HG03095 (cell line): ENCODE results near the gene HOXA1.
"Not testable (repeated sequence)": the region's sequence is repeated elsewhere in the genome, so short reads cannot be mapped to it uniquely, and the experiment has no call there.

Experiments
- ATAC-seq: cut with Tn5 transposase; IDR thresholded peaks from one replicate; pipeline ENCODE4 v1.9.1; 2021; ENCODE audit warnings: moderate library complexity; ENCODE audit not compliant: unreplicated experiment

Gene HOXA1

GRCh38 chr7:27062946-27063345 lies 32.9 kb downstream of the HOXA1 start:
- no peak for ATAC-seq

- ATAC-seq = no peak
These were observed 42.6 kb downstream of the HOXA1 start for GRCh38 chr7:27053153-27053552.

- no peak for ATAC-seq
These were observed 44.3 kb downstream of the HOXA1 start for GRCh38 chr7:27051451-27051850.

- no peak for ATAC-seq
These were observed 47.4 kb downstream of the HOXA1 start for GRCh38 chr7:27048438-27048837.

- no peak for ATAC-seq
These were observed 48.8 kb downstream of the HOXA1 start for GRCh38 chr7:27046854-27047549.

GRCh38 chr7:27045972-27046371 lies 49.8 kb downstream of the HOXA1 start:
- ATAC-seq = not testable (repeated sequence)

- ATAC-seq = not testable (repeated sequence)
These were observed 50.7 kb downstream of the HOXA1 start for GRCh38 chr7:27045066-27045465.
